GM23338 (cell line): ENCODE measurements around the gene KLHL22. TPM values are rescaled to one million over a fixed set of nuclear protein-coding genes. Genes with fewer than 3 reads are reported as not detected.

ENCODE experiments used
- ATAC-seq: fragments of 200-7000 bp; cut with Tn5 transposase; 3 replicates; pipeline ENCODE4 v1.9.1; 2020
- DNase-seq: peaks from one replicate; pipeline ENCODE4 v3.0.0-alpha.2; 2015; ENCODE audit warnings: low spot score
- H2AFZ ChIP-seq: fragments of 200-600 bp; sonication (generic); 2 replicates; pipeline ENCODE4 v1.8.0; 2016; ENCODE audit warnings: antibody characterized with exemption, mild to moderate bottlenecking, moderate library complexity
- H3F3A ChIP-seq: fragments of 200-600 bp; sonication (generic); replicated peaks from 2 replicates; pipeline ENCODE4 v1.8.0; 2017; ENCODE audit warnings: antibody characterized with exemption, mixed run types, low read depth
- H3K27ac ChIP-seq: fragments of 200-600 bp; sonication (generic); 2 replicates; pipeline ENCODE4 v1.6.1; 2016; ENCODE audit warnings: low read depth
- H3K27me3 ChIP-seq: fragments of 200-600 bp; sonication (generic); 2 replicates; pipeline ENCODE4 v1.8.0; 2016; ENCODE audit warnings: mild to moderate bottlenecking, mixed run types, moderate library complexity; ENCODE audit not compliant: insufficient read depth
- H3K36me3 ChIP-seq: fragments of 200-600 bp; sonication (generic); 2 replicates; pipeline ENCODE4 v1.8.0; 2016; ENCODE audit warnings: mild to moderate bottlenecking; ENCODE audit not compliant: insufficient read depth
- H3K4me1 ChIP-seq: fragments of 200-600 bp; sonication (generic); 2 replicates; pipeline ENCODE4 v1.8.0; 2016; ENCODE audit warnings: mild to moderate bottlenecking, moderate library complexity; ENCODE audit not compliant: insufficient read depth
- H3K4me2 ChIP-seq: fragments of 200-600 bp; sonication (generic); 2 replicates; pipeline ENCODE4 v1.7.1; 2017; ENCODE audit warnings: mixed run types
- H3K4me3 ChIP-seq: fragments of 200-600 bp; sonication (generic); 2 replicates; pipeline ENCODE4 v1.6.1; 2016; ENCODE audit warnings: mixed run types
- H3K79me2 ChIP-seq: fragments of 200-600 bp; sonication (generic); replicated peaks from 2 replicates; pipeline ENCODE4 v1.8.0; 2017; ENCODE audit warnings: mild to moderate bottlenecking; ENCODE audit not compliant: insufficient read depth
- H3K9me2 ChIP-seq: fragments of 200-600 bp; sonication (generic); 2 replicates; pipeline ENCODE4 v1.8.0; 2017; ENCODE audit not compliant: insufficient read depth
- H4K20me1 ChIP-seq: fragments of 200-600 bp; sonication (generic); replicated peaks from 2 replicates; pipeline ENCODE4 v1.8.0; 2017; ENCODE audit warnings: mild to moderate bottlenecking; ENCODE audit not compliant: insufficient read depth
- H3K27ac Mint-ChIP-seq: 2 replicates; pipeline ENCODE4 v1.8.0; 2020; ENCODE audit warnings: inconsistent platforms, mild to moderate bottlenecking, moderate library complexity, mixed read lengths
- H3K27me3 Mint-ChIP-seq: 3 replicates; pipeline ENCODE4 v1.8.0; 2022; ENCODE audit warnings: low read depth, mild to moderate bottlenecking, moderate library complexity, mixed read lengths, inconsistent platforms; ENCODE audit not compliant: insufficient read depth, poor library complexity
- H3K36me3 Mint-ChIP-seq: 3 replicates; pipeline ENCODE4 v1.8.0; 2021; ENCODE audit warnings: low read depth, mild to moderate bottlenecking, inconsistent platforms, moderate library complexity, mixed read lengths
- H3K4me1 Mint-ChIP-seq: 3 replicates; pipeline ENCODE4 v1.8.0; 2020; ENCODE audit warnings: mild to moderate bottlenecking, inconsistent platforms, mixed read lengths
- H3K4me3 Mint-ChIP-seq: 3 replicates; pipeline ENCODE4 v1.8.0; 2021; ENCODE audit warnings: moderate library complexity, mild to moderate bottlenecking, inconsistent platforms, mixed read lengths
- H3K9me3 Mint-ChIP-seq: 3 replicates; pipeline ENCODE4 v1.8.0; 2020; ENCODE audit warnings: moderate library complexity, mild to moderate bottlenecking, inconsistent platforms, mixed read lengths
- CREB1 ChIP-seq: fragments of 250-450 bp; sonication (Bioruptor Pico); IDR thresholded peaks from 2 replicates; pipeline ENCODE4 v1.5.0; 2020; ENCODE audit warnings: low read depth, mild to moderate bottlenecking, moderate library complexity
- CTCF ChIP-seq, 2 experiments: fragments of 200-600 bp in 1 of 2; sonication (generic) in 1 of 2; conservative IDR thresholded peaks; 2 replicates each; pipeline versions ENCODE4 v1.5.1 to v1.6.1; 2016 to 2017; ENCODE audit warnings: antibody characterized with exemption in 2 of 2, low read depth in 2 of 2, mild to moderate bottlenecking in 2 of 2, moderate library complexity in 1 of 2
- ETS1 ChIP-seq: IDR thresholded peaks from 2 replicates; pipeline ENCODE4 v1.6.1; 2016; ENCODE audit warnings: antibody characterized with exemption
- EZH2 ChIP-seq: fragments of 200-600 bp; sonication (generic); IDR thresholded peaks from one replicate; pipeline ENCODE4 v1.8.0; 2017; ENCODE audit warnings: antibody characterized with exemption, mild to moderate bottlenecking, low read depth; ENCODE audit not compliant: unreplicated experiment
- EZH2phosphoT487 ChIP-seq: fragments of 200-600 bp; sonication (generic); IDR thresholded peaks from one replicate; pipeline ENCODE4 v1.8.1; 2018; ENCODE audit warnings: antibody characterized with exemption; ENCODE audit not compliant: unreplicated experiment
- NANOG ChIP-seq: IDR thresholded peaks from 2 replicates; pipeline ENCODE4 v1.6.1; 2016; ENCODE audit warnings: antibody characterized with exemption, borderline replicate concordance
- REST ChIP-seq: IDR thresholded peaks from one replicate; pipeline ENCODE4 v1.6.1; 2018; ENCODE audit warnings: antibody characterized with exemption; ENCODE audit not compliant: unreplicated experiment
- STAT1 ChIP-seq: IDR thresholded peaks from one replicate; pipeline ENCODE4 v1.6.1; 2016; ENCODE audit warnings: antibody characterized with exemption; ENCODE audit not compliant: unreplicated experiment
- ZNF114 ChIP-seq: fragments of 250-450 bp; sonication (Bioruptor Pico); IDR thresholded peaks from 2 replicates; pipeline ENCODE4 v1.5.0; 2020; ENCODE audit warnings: mild to moderate bottlenecking, moderate library complexity
- ZNF331 ChIP-seq: fragments of 250-450 bp; sonication (Bioruptor Pico); IDR thresholded peaks from 2 replicates; pipeline ENCODE4 v1.5.0; 2020; ENCODE audit warnings: low read depth, mild to moderate bottlenecking, moderate library complexity
- ZNF462 ChIP-seq: fragments of 250-450 bp; sonication (Bioruptor Pico); IDR thresholded peaks from 2 replicates; pipeline ENCODE4 v1.5.0; 2020; ENCODE audit warnings: mild to moderate bottlenecking, moderate library complexity
- polyA plus RNA-seq: library from polyadenylated mRNA; unstranded; fragments of >200 nt; fragmentation: Nextera tagmentation; extraction: Ambion mirVana; gene quantifications from 2 replicates; pipeline ENCODE4 v1.2.1, GENCODE V29; 2016
- total RNA-seq: library from RNA; depleted of rRNA; stranded (reverse); fragments of >200 nt; shearing (Covaris generic); gene quantifications from 2 replicates; pipeline ENCODE4 v1.2.3, GENCODE V29; 2014

The KLHL22 gene
- total and polyA plus RNA-seq, 2 experiments from 2014 or later, result 2.4 to 16.0 TPM

- H3K9me2 ChIP-seq, result no peaks in the 10 kb centered on the region
- peaks cover 16% of the 10 kb centered on the region for H3K27me3 Mint-ChIP-seq
- H3K4me1 ChIP-seq, result peaks cover 32% of the 10 kb centered on the region
- no peaks in the 10 kb centered on the region for H3K36me3 ChIP-seq
- peak overlapping the region; percentile 98 for H3K4me2 ChIP-seq
- H3K4me3 Mint-ChIP-seq, result no peak overlapping the region
- H3K4me3 ChIP-seq, result no peak overlapping the region
- H3K27me3 ChIP-seq, result no peaks in the 10 kb centered on the region
- ATAC-seq (no peak), DNase-seq (no peak)
- TF ChIP-seq NANOG, result no peak
- TF ChIP-seq CREB1 (CRISPR knock-in tag), result no peak
- no peak for TF ChIP-seq ZNF331 (CRISPR knock-in tag)
- no peak for TF ChIP-seq STAT1
- no peak for TF ChIP-seq EZH2
- TF ChIP-seq REST, result no peak
- TF ChIP-seq CTCF (conservative IDR thresholded peaks at IDR 0.05; ENCODE audit: low read depth in 2 of 2), result no peak
- TF ChIP-seq EZH2phosphoT487, result no peak
- TF ChIP-seq ZNF114 (CRISPR knock-in tag), result no peak
- TF ChIP-seq ETS1, result no peak
- no peak for TF ChIP-seq ZNF462 (CRISPR knock-in tag)
- no peaks in the 10 kb centered on the region for H3F3A ChIP-seq
- H3K36me3 Mint-ChIP-seq, result no peaks in the 10 kb centered on the region; the same call in 2 of the 3 replicates
- H3K27ac Mint-ChIP-seq, result no peak overlapping the region
- H3K9me3 Mint-ChIP-seq, result no peaks in the 10 kb centered on the region
- H2AFZ ChIP-seq, result no peak overlapping the region
- H3K79me2 ChIP-seq, result peaks cover 84% of the 10 kb centered on the region
- H4K20me1 ChIP-seq, result peaks cover 36% of the 10 kb centered on the region
- peaks cover 36% of the 10 kb centered on the region for H3K4me1 Mint-ChIP-seq
- peak overlapping the region; percentile 55; the same call in 1 of the 2 replicates for H3K27ac ChIP-seq
Observed at GRCh38 chr22:20510811-20511577, 15.4 kb upstream of the KLHL22 start.
